Measurements from ENCODE around the gene KRTAP12-2. TPM values are rescaled to one million over a fixed set of nuclear protein-coding genes. Genes with fewer than 3 reads are reported as not detected.
"Not testable (repeated sequence)": the region's sequence is repeated elsewhere in the genome, so short reads cannot be mapped to it uniquely, and the experiment has no call there.

KRTAP12-2 gene
- total RNA-seq, 4 donors from 2014 or later = 17.5 TPM; not detected in 3

DNA sequence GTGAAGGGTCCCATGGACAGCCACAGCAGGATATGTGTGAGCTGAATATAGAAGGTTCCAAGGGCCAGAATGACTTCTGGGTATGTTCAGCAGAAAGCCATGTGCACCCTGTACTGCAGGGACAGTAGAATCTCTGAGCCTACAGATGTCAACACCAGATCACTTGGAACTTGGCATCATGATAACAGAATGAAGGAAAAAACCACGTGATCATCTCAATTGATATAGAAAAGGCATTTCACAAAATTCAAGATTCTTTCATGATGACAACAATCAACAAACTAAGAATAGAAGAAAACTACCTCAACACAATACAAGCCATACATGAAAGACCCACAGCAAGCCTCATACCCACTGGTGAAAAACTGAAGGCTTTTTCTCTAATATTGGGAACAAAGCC lies 885 bp upstream of the KRTAP12-2 start:
- H3K4me3 ChIP-seq (ENCODE audit: low read depth, poor library complexity, severe bottlenecking) = no peak overlapping the region
- intact Hi-C loops (cut with DNase I; ENCODE audit: low total_unique reads) = no loop called here
- WGBS, 2 donors = 67 to 72% methylated on average over 1 of the region's 1 CpG
- TF ChIP-seq, protein P1, sequence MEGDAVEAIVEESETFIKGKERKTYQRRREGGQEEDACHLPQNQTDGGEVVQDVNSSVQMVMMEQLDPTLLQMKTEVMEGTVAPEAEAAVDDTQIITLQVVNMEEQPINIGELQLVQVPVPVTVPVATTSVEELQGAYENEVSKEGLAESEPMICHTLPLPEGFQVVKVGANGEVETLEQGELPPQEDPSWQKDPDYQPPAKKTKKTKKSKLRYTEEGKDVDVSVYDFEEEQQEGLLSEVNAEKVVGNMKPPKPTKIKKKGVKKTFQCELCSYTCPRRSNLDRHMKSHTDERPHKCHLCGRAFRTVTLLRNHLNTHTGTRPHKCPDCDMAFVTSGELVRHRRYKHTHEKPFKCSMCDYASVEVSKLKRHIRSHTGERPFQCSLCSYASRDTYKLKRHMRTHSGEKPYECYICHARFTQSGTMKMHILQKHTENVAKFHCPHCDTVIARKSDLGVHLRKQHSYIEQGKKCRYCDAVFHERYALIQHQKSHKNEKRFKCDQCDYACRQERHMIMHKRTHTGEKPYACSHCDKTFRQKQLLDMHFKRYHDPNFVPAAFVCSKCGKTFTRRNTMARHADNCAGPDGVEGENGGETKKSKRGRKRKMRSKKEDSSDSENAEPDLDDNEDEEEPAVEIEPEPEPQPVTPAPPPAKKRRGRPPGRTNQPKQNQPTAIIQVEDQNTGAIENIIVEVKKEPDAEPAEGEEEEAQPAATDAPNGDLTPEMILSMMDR (IDR thresholded peaks at IDR 0.05) = no peak
- no peak for TF ChIP-seq POLR2A (IDR thresholded peaks at IDR 0.05)
- DNase-seq (ENCODE audit: low spot score in 2 of 2) = no peak

DNA sequence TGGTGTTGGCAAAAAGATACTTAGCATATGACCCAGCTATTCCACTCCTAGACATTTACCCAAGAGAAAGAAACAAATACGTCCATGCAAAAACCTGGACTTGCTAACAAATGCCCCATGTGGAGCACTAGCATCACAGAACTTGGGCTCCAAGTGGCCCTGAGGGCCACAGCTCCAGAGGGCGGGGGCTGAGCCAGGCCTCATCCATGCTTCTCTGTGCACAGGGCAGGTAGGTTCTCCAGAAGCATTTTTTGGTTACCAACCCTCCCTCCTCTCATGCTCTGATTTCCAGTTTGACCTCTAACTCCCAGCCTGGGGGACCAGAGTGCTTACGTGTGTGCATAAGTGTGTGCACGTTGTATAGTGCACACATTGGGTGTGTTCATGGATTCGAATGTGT lies 2.0 kb downstream of the KRTAP12-2 start:
- TF ChIP-seq, protein P1 (IDR thresholded peaks at IDR 0.05) = no peak
- TF ChIP-seq POLR2A (IDR thresholded peaks at IDR 0.05) = no peak
- no peak overlapping the region for H3K4me3 ChIP-seq (ENCODE audit: low read depth, poor library complexity, severe bottlenecking)
- 81 to 89% methylated on average over 5 of the region's 5 CpGs for WGBS, 2 donors
- peak in 1 of 2 donors; percentile 60 for DNase-seq (ENCODE audit: low spot score in 2 of 2)
- intact Hi-C loops (cut with DNase I; ENCODE audit: low total_unique reads) = no loop called here

DNA sequence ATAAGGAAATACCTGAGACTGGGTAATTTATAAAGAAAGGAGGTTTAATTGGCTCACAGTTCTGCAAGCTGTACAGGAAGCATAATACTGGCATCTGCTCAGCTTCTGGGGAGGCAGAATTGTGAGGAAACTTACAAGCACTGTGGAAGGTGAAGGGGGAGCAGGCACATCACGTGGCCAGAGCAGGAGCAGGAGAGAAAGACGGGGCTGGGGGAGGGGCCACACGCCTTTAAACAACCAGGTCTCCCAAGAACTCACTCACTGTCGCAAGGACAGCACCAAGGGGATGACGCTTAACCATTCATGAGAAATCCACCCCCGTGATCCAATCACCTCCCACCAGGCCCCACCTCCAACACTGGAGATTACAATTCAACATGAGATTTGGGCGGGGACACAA lies 5.2 kb downstream of the KRTAP12-2 start:
- intact Hi-C loops (cut with DNase I; ENCODE audit: low total_unique reads); H3K4me3 ChIP-seq (ENCODE audit: low read depth, poor library complexity, severe bottlenecking): not testable (repeated sequence)
- peak in 1 of 2 donors; percentile 9 for DNase-seq (ENCODE audit: low spot score in 2 of 2)
- 73 to 76% methylated on average over 7 of the region's 7 CpGs for WGBS, 2 donors

DNA sequence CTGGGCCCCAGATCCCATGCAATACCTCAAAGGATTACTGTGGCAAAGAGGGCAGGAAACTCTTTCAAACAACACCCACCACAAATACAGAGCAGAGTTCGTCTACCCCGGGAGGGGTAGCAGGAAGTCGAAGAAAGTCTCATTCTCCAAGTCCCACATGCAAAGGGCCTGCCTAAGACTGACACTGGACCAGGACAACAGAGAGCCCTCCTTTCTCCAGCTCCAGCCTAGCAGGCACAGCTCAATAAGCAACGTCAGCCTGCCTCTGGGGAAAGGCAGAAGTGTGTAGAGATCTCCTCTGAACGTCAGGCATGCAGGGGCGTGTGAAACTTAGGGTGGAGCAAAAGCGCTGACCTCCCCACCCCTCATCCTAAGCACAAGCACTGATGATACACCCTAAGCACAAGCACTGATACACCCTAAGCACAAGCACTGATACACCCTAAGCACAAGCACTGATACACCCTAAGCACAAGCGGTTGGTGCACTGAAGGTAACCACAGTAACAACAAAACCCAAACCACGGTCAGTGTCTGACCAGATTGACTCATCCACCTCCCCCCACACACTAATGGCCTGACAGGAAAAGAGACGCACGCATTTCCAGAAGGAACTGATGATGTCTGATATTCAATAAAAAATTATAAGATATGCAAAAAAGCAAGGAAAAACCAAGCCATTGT lies 7.7 kb downstream of the KRTAP12-2 start:
- 45 to 54% methylated on average over 11 of the region's 11 CpGs for WGBS, 2 donors
- H3K4me3 ChIP-seq (ENCODE audit: low read depth, poor library complexity, severe bottlenecking) = no peak overlapping the region
- DNase-seq (ENCODE audit: low spot score in 2 of 2) = peak in 1 of 2 donors; percentile 15
- intact Hi-C loops (cut with DNase I; ENCODE audit: low total_unique reads) = no loop called here
- TF ChIP-seq, protein P1 (IDR thresholded peaks at IDR 0.05) = no peak
- no peak for TF ChIP-seq POLR2A (IDR thresholded peaks at IDR 0.05)

DNA sequence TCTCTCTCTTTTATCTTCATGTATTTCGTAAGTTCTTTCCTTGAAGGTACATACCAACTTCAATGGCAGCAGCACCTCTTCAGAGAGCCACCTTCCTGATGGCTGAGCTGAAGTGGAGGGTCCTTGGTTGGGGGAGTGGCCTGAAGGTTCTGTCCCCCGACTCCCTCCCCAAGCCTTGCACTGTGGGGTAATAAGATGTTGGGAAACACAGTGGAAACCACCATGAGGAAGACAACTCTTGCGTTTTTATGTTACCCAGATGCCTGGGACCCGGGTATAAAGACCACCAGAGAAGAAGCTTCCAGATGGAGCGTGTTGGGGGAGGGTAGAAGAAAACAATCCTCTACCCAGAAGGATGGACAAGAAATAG lies 8.2 kb downstream of the KRTAP12-2 start:
- TF ChIP-seq, protein P1 (IDR thresholded peaks at IDR 0.05) = no peak
- TF ChIP-seq POLR2A (IDR thresholded peaks at IDR 0.05) = no peak
- H3K4me3 ChIP-seq (ENCODE audit: low read depth, poor library complexity, severe bottlenecking) = no peak overlapping the region
- intact Hi-C loops (cut with DNase I; ENCODE audit: low total_unique reads) = no loop called here
- 84 to 88% methylated on average over 5 of the region's 5 CpGs for WGBS, 2 donors
- DNase-seq (ENCODE audit: low spot score in 2 of 2) = peak in 1 of 2 donors; percentile 42

DNA sequence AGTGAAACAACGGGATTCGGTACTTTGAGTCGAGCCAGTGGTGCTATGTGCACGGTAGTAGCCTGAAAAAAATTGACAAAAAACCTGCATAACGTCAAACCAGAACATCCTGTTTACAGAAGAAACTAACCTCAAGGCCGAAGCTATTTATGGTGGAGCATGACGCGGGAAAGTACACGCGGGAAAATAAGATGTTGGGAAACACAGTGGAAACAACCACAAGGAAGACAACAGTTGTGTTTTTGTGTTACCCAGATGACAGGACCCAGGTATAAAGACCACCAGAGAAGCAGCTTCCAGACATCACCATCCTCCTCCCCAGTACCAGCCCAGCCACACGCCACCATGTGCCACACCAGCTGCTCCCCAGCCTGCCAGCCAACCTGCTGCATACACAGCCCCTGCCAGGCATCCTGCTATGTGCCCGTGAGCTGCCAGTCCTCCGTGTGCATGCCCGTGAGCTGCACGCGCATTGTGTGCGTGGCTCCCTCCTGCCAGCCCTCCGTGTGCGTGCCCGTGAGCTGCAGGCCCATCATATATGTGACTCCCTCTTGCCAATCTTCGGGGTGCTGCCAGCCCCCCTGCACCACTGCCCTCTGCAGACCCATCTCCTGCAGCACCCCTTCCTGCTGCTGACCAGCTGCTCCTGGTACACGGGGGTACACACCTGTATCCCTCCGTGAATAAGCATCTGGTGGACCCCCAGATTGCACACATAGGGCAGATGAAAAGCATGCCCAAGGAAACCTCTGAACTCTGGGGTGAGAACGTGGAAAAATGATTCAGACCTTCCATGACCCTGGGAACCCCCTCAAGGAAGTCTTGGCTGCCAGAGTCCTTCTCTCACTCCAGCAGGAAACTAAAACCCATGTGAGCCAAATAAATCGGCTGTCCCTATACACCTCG lies 8.8 kb downstream of the KRTAP12-2 start, which contains the start of gene KRTAP12-3:
KRTAP12-3 (plus strand) TSS at position 298 of the 906 bp plus-strand sequence; CDS start at position 346, 48 bp downstream.
- WGBS, 2 donors = 75 to 77% methylated on average over 26 of the region's 26 CpGs
- intact Hi-C loops (cut with DNase I; ENCODE audit: low total_unique reads) = no loop called here
- DNase-seq (ENCODE audit: low spot score in 2 of 2) = peak in 1 of 2 donors; percentile 63
- H3K4me3 ChIP-seq (ENCODE audit: low read depth, poor library complexity, severe bottlenecking) = no peak within 1 kb of the TSS
- no peak for TF ChIP-seq POLR2A (IDR thresholded peaks at IDR 0.05)
- TF ChIP-seq, protein P1 (IDR thresholded peaks at IDR 0.05) = no peak

Measured in lower leg skin (tissue), 4 donors.